T-helper 2 cell treated with Interferon-gamma antibody and Interleukin-4, amounts not matched to agents 5 μg/mL and 100 μg/mL, for 36 hours (primary cell): ENCODE data around the gene NXT1.
A peak's percentile ranks its signal among the peaks of the same experiment; 100 is the strongest.
"Not testable (repeated sequence)": the region's sequence is repeated elsewhere in the genome, so short reads cannot be mapped to it uniquely, and the experiment has no call there.

ENCODE experiments used
- DNase-seq: peaks from one replicate; pipeline ENCODE4 v3.0.0; 2021; ENCODE audit warnings: low spot score
- H3K27ac Mint-ChIP-seq: one replicate; pipeline ENCODE4 v1.8.0; 2021; ENCODE audit warnings: mild to moderate bottlenecking, mixed read lengths
- H3K27me3 Mint-ChIP-seq: one replicate; pipeline ENCODE4 v1.8.0; 2021; ENCODE audit warnings: low read depth, mixed read lengths
- H3K36me3 Mint-ChIP-seq: one replicate; pipeline ENCODE4 v1.8.0; 2021; ENCODE audit warnings: low read depth, mixed read lengths
- H3K4me1 Mint-ChIP-seq: one replicate; pipeline ENCODE4 v1.8.0; 2021; ENCODE audit warnings: low read depth, mixed read lengths
- H3K4me3 Mint-ChIP-seq: one replicate; pipeline ENCODE4 v1.8.0; 2022; ENCODE audit warnings: mild to moderate bottlenecking, moderate library complexity, mixed read lengths
- H3K9me3 Mint-ChIP-seq: one replicate; pipeline ENCODE4 v1.8.0; 2021; ENCODE audit warnings: mixed read lengths

NXT1 gene

DNA sequence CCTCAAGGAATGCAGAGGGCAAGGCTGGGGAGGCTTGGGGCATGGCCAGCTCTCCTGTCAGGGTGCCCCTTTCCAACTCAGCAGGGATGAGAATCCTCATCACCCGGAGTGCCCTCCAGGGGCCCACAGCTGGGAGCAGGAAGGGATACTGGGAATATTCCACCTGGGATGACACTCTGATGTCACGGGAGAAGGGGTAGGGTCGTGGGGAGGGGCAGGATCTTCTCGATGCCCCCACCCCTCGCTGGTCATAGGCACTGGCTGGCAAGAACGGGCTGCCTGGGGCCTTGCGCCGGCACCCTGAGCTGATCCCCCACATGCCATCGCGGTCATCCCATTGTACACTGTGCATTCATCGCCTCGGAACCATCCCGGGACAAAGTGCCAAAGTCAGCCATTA, 10.6 kb upstream of the NXT1 start:
- Mint-ChIP-seq H3K36me3 (no peaks in the 10 kb centered on the region), H3K4me1 (peaks cover 6% of the 10 kb centered on the region), H3K4me3 (no peak overlapping the region), H3K9me3 (no peaks in the 10 kb centered on the region), H3K27ac (no peak overlapping the region), H3K27me3 (no peaks in the 10 kb centered on the region)
- no peak for DNase-seq

- Mint-ChIP-seq H3K4me1 (peaks cover 6% of the 10 kb centered on the region), H3K27me3 (no peaks in the 10 kb centered on the region), H3K9me3 (no peaks in the 10 kb centered on the region), H3K36me3 (no peaks in the 10 kb centered on the region), H3K27ac (no peak overlapping the region), H3K4me3 (no peak overlapping the region)
- no peak for DNase-seq
Observed at GRCh38 chr20:23340524-23340923, 10.1 kb upstream of the NXT1 start.

DNA sequence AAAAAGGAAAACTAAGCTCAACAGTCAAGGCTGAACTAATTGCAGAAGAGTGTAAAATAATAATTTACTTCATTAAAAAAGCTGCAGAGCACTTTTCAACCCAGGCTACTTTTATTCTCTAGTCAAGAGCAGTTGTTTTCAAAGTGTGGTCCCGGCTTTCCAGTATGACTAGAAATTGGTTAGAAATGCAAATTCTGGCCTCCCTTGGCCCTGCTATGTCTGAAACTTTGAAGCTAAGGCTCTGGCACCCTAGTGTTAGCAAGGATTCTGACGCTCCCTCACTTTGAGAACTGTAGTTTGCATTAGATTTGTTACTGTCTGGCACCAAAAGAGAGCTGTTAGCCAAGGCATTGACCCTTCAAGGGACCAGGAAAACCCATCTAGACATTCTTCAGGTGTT, 9.5 kb upstream of the NXT1 start:
- no peaks in the 10 kb centered on the region for H3K27me3 Mint-ChIP-seq
- no peaks in the 10 kb centered on the region for H3K9me3 Mint-ChIP-seq
- no peak overlapping the region for H3K4me3 Mint-ChIP-seq
- H3K4me1 Mint-ChIP-seq = peaks cover 6% of the 10 kb centered on the region
- no peaks in the 10 kb centered on the region for H3K36me3 Mint-ChIP-seq
- no peak overlapping the region for H3K27ac Mint-ChIP-seq
- DNase-seq = no peak

- H3K27ac Mint-ChIP-seq = no peak overlapping the region
- no peaks in the 10 kb centered on the region for H3K36me3 Mint-ChIP-seq
- no peak overlapping the region for H3K4me3 Mint-ChIP-seq
- no peaks in the 10 kb centered on the region for H3K9me3 Mint-ChIP-seq
- H3K27me3 Mint-ChIP-seq = no peaks in the 10 kb centered on the region
- no peaks in the 10 kb centered on the region for H3K4me1 Mint-ChIP-seq
- DNase-seq = no peak
Observed at GRCh38 chr20:23343590-23343989, 7.0 kb upstream of the NXT1 start.

DNA sequence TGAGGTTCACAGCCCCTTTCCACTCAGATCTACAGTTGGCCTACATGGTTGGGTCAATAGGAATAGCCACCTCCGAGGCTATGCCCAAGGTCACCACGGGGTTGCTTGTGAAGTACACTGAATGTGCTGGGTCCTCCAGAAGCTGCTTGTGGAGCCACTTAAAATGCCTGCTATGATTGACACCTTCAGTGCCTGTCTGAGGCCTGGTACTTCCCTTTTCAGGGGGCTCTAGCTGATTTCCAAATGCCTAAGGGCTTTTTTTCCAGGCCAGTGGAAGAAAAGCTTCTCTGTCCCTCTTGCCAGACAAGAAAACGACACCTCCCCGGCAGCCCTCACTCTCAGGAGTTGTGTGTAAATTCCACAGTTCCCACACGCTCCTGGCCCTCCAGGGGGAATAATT, 6.3 kb upstream of the NXT1 start:
- no peak for DNase-seq
- H3K27me3 Mint-ChIP-seq = no peaks in the 10 kb centered on the region
- no peak overlapping the region for H3K4me3 Mint-ChIP-seq
- H3K9me3 Mint-ChIP-seq = no peaks in the 10 kb centered on the region
- H3K27ac Mint-ChIP-seq = no peak overlapping the region
- no peaks in the 10 kb centered on the region for H3K36me3 Mint-ChIP-seq
- H3K4me1 Mint-ChIP-seq = peaks cover 2% of the 10 kb centered on the region

DNA sequence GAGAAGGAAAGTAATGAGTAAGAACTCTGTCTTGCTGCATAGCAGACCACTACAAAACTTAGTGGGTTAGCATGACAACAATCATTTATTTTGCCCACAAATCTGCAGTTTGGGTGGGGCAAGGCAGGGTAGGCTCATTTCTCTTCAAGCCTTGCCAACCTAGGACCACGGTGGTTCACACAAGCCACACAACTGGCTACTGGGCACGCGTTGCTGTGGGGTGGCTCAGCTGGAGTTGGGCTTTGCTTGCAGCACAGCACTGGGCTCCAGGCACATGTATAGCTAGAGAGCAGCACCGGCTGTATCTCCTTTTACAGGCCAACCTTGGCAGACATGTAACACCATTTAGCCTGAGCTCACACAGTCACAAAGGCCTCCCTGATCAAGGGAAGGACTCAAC, 4.6 kb upstream of the NXT1 start:
- Mint-ChIP-seq H3K4me3 (no peak overlapping the region), H3K36me3 (no peaks in the 10 kb centered on the region), H3K4me1 (peaks cover 6% of the 10 kb centered on the region), H3K9me3 (no peaks in the 10 kb centered on the region), H3K27ac (no peak overlapping the region), H3K27me3 (no peaks in the 10 kb centered on the region)
- no peak for DNase-seq

- Mint-ChIP-seq H3K4me3 (no peak overlapping the region), H3K36me3 (peaks cover 3% of the 10 kb centered on the region), H3K27me3 (no peaks in the 10 kb centered on the region), H3K9me3 (no peaks in the 10 kb centered on the region), H3K4me1 (peaks cover 16% of the 10 kb centered on the region), H3K27ac (no peak overlapping the region)
- no peak for DNase-seq
Observed at GRCh38 chr20:23347791-23348190, 2.8 kb upstream of the NXT1 start.

DNA sequence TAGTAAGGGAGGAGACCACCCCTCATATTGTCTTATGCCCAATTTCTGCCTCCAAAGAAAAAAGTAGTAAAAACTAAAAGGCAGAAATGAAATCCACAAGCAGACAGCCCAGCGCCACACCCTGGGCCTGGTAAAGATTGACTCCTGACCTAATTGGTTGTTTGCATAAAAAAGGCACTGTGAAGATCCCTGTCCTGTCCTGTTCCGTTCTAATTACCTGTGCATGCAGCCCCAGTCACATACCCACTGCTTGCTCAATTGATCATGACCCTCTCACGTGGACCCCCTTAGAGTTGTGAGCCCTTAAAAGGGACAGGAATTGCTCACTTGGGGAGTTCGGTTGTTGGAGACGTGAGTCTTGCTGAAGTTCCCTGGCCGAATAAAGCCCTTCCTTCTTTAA, 2.1 kb upstream of the NXT1 start:
- not testable (repeated sequence) for H3K4me3 Mint-ChIP-seq, DNase-seq, H3K27ac Mint-ChIP-seq, H3K36me3 Mint-ChIP-seq, H3K27me3 Mint-ChIP-seq, H3K9me3 Mint-ChIP-seq
- H3K4me1 Mint-ChIP-seq = peaks cover 18% of the 10 kb centered on the region

DNA sequence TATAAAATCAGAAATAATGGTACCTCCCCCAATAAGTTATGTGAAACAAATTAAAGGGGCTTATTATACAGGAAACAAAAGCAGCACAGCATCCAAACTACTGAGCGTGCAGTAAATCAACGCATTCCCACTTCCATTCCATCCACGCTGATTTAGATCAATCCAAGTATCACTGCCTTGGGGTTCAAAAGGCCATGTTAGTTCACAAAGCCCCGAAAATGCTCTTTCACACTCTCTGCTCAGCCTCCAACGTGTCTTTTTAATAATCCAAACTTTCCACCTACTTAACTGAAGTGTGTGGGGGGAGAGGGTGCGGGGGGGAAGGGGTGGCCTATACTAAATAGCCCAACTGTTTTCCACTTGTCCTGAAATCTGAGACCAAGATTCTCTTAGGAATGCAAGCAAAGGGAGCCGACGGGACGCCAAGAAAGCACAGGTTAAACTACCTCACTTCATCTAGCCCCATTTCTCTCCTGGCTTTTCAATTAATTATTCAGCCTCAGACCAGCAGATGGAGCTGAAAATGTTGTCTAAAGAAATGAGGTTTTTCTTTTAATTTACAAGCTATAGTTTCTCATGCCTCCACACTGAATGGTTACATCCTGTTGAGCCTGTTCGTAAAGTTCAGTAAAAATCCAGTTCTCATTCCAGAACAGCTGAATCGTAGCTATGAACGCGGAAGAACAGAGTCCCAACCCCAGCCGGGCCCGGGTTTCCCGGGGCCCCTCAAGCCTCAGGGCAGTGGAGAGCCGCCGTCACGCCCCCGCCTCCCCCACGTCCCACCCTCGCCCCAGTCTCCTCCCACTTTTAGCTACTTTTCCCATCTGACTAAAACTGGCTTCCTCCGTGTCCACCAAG, 1.0 kb upstream of the NXT1 start:
- DNase-seq = no peak

GRCh38 chr20:23350904-23351838, 580 bp downstream of the NXT1 start:
- H3K27ac Mint-ChIP-seq = peak overlapping the region; percentile 77
- DNase-seq = peak; percentile 62
- H3K4me1 Mint-ChIP-seq = peaks cover 19% of the 10 kb centered on the region
- peak overlapping the region; percentile 87 for H3K4me3 Mint-ChIP-seq
- no peaks in the 10 kb centered on the region for H3K9me3 Mint-ChIP-seq
- no peaks in the 10 kb centered on the region for H3K27me3 Mint-ChIP-seq
- peaks cover 22% of the 10 kb centered on the region for H3K36me3 Mint-ChIP-seq

More for the DNA sequence above, 1.0 kb upstream of the NXT1 start:
- Mint-ChIP-seq H3K4me1 (peaks cover 18% of the 10 kb centered on the region), H3K4me3 (peak overlapping the region; percentile 87), H3K36me3 (peaks cover 17% of the 10 kb centered on the region), H3K27me3 (no peaks in the 10 kb centered on the region), H3K9me3 (no peaks in the 10 kb centered on the region), H3K27ac (peak overlapping the region; percentile 100)

DNA sequence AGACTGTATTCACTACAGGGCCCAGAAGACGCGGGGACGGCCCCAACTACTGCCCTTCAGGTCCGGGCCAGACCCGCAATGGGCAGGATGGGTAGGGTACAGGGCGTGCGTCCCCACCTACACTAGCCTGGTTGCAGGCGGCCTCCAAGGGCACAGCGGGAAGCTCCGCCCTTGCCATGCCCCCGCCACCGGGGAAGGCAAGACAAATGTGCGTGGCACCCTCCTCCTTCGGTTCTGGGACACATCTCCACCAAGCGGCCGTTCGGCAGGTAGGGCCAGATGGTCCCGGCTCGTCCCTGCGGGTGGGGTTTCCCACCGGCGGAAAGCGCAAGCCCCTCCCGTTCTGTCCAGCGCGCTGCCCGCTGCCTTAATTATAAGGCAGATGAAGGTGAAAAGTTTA, 5.6 kb downstream of the NXT1 start:
- no peaks in the 10 kb centered on the region for H3K27me3 Mint-ChIP-seq
- no peaks in the 10 kb centered on the region for H3K9me3 Mint-ChIP-seq
- DNase-seq = no peak
- H3K27ac Mint-ChIP-seq = no peak overlapping the region
- peaks cover 30% of the 10 kb centered on the region for H3K4me1 Mint-ChIP-seq
- peaks cover 21% of the 10 kb centered on the region for H3K36me3 Mint-ChIP-seq
- no peak overlapping the region for H3K4me3 Mint-ChIP-seq

DNA sequence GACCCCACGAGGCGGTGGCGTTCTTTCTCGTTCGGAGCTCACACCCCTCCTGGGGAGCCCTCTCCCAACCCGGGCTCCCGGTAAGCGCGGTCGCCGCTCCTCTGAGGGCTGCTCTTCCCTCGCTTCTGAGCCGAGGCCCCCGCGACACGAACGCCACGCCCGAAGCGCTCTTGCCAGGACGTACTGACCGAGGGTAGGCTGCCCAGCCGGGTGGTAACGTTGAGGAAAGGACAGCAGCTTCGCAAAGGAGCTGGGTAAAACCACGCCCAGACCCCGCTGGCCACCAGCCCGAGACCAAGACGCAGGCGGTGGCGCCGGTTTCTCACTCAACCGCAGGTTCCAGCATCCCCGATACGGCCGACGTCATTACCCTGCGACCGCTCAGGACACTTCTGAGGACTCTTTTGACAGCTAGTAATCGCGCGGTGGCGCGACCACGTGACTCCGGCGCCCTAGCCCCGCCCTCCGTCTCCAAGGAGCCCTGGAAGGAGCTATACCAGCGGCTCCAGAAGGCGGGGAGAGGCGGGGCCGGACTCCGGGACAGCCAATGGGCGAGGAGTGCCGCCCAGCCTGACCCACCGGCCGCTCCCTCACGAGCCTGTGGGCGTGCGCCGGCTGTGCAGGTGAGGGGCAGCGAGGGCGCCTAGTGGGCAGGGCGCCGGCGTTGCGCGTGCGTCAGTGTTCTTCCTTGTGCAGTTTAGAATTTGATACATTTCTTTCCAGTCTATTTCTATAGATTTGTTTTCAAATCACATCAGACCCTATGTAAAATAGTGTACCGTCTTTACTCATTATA, 7.4 kb downstream of the NXT1 start:
- DNase-seq = peak; percentile 100
- Mint-ChIP-seq H3K36me3 (peaks cover 16% of the 10 kb centered on the region), H3K27ac (peak overlapping the region; percentile 95), H3K4me1 (peaks cover 21% of the 10 kb centered on the region), H3K9me3 (no peaks in the 10 kb centered on the region), H3K4me3 (peak overlapping the region; percentile 94), H3K27me3 (no peaks in the 10 kb centered on the region)

DNA sequence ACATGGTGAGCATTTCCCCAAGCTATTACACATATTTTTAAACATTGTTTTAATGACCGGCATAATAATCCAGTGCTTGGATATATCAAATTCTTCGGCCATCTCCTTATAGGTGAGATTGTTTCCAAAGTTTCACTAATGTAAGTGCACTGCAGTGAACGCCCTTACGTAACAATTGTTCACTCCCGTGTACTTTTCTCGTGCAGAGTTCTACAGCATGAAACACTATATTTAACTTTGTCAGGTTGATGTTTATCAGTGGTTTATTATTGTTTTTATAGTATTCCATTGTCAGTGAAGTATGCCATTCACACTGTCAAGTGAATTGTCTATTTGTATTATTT, 7.9 kb downstream of the NXT1 start:
- peak overlapping the region; percentile 86 for H3K27ac Mint-ChIP-seq
- H3K9me3 Mint-ChIP-seq = no peaks in the 10 kb centered on the region
- H3K4me3 Mint-ChIP-seq = peak overlapping the region; percentile 94
- H3K4me1 Mint-ChIP-seq = peaks cover 26% of the 10 kb centered on the region
- no peaks in the 10 kb centered on the region for H3K27me3 Mint-ChIP-seq
- no peak for DNase-seq
- H3K36me3 Mint-ChIP-seq = peaks cover 15% of the 10 kb centered on the region
